OCI-LY1 (cell line): ENCODE results near the gene ZNF507.
A peak's percentile ranks its signal among the peaks of the same experiment; 100 is the strongest.

Experiments used
- H2AFZ ChIP-seq: fragments of 200-600 bp; sonication (generic), shearing (Covaris generic); 2 replicates; pipeline ENCODE4 v1.6.0; 2014; ENCODE audit warnings: antibody characterized with exemption, mild to moderate bottlenecking, low read length
- H3F3A ChIP-seq: fragments of 200-600 bp; sonication (generic), shearing (Covaris generic); 2 replicates; pipeline ENCODE4 v1.6.0; 2014; ENCODE audit warnings: mild to moderate bottlenecking, antibody characterized with exemption, low read length, moderate library complexity; ENCODE audit not compliant: insufficient read depth
- H3K27ac ChIP-seq: fragments of 200-600 bp; sonication (generic); 2 replicates; pipeline ENCODE4 v1.5.1; 2014; ENCODE audit warnings: low read length, mixed run types, mild to moderate bottlenecking, low read depth; ENCODE audit not compliant: poor library complexity, severe bottlenecking
- H3K27me3 ChIP-seq: fragments of 200-600 bp; sonication (generic); 2 replicates; pipeline ENCODE4 v1.6.0; 2014; ENCODE audit warnings: antibody characterized with exemption, mild to moderate bottlenecking, low read length, moderate library complexity; ENCODE audit not compliant: insufficient read depth
- H3K36me3 ChIP-seq: fragments of 200-600 bp; sonication (generic); 2 replicates; pipeline ENCODE4 v1.6.1; 2014; ENCODE audit warnings: mild to moderate bottlenecking, antibody characterized with exemption, low read length, moderate library complexity, mixed read lengths; ENCODE audit not compliant: insufficient read depth
- H3K4me1 ChIP-seq: fragments of 200-600 bp; sonication (generic); 2 replicates; pipeline ENCODE4 v1.5.1; 2014; ENCODE audit warnings: mild to moderate bottlenecking, low read length, moderate library complexity; ENCODE audit not compliant: insufficient read depth, severe bottlenecking
- H3K4me2 ChIP-seq: fragments of 200-600 bp; sonication (generic), shearing (Covaris generic); 2 replicates; pipeline ENCODE4 v1.6.1; 2014; ENCODE audit warnings: low read length
- H3K4me3 ChIP-seq: fragments of 200-600 bp; sonication (generic); 2 replicates; pipeline ENCODE4 v1.5.1; 2014; ENCODE audit warnings: low read length, low read depth, mild to moderate bottlenecking, mixed read lengths; ENCODE audit not compliant: poor library complexity, severe bottlenecking
- H3K79me2 ChIP-seq: fragments of 200-600 bp; shearing (Covaris generic); 2 replicates; pipeline ENCODE4 v1.6.1; 2016; ENCODE audit warnings: mixed run types, low read length, mixed read lengths; ENCODE audit not compliant: insufficient read depth
- H3K9ac ChIP-seq: fragments of 200-600 bp; sonication (generic), shearing (Covaris generic); 2 replicates; pipeline ENCODE4 v1.6.1; 2014; ENCODE audit warnings: mild to moderate bottlenecking, low read length, mixed read lengths
- H3K9me2 ChIP-seq: fragments of 200-600 bp; sonication (generic), shearing (Covaris generic); 2 replicates; pipeline ENCODE4 v1.6.1; 2014; ENCODE audit warnings: low read depth, mild to moderate bottlenecking, low read length, mixed read lengths
- H3K9me3 ChIP-seq: fragments of 200-600 bp; shearing (Covaris generic); 2 replicates; pipeline ENCODE4 v1.6.1; 2014; ENCODE audit warnings: low read length, mixed read lengths
- H4K20me1 ChIP-seq: fragments of 200-600 bp; sonication (generic), shearing (Covaris generic); 2 replicates; pipeline ENCODE4 v1.6.0; 2016; ENCODE audit warnings: mild to moderate bottlenecking, low read length; ENCODE audit not compliant: insufficient read depth
- EZH2 ChIP-seq: fragments of 200-600 bp; sonication (generic), shearing (Covaris generic); IDR thresholded peaks from 2 replicates; pipeline ENCODE4 v1.8.0; 2017; ENCODE audit warnings: borderline replicate concordance, mixed run types, mild to moderate bottlenecking, antibody characterized with exemption, low read length, moderate library complexity, mixed read lengths
- TF ChIP-seq, protein P1 (sequence below): fragments of 200-600 bp; sonication (generic), shearing (Covaris generic); IDR thresholded peaks from 2 replicates; pipeline ENCODE4 v1.5.1; 2017; ENCODE audit warnings: mild to moderate bottlenecking, antibody characterized with exemption, low read length, moderate library complexity, mixed read lengths

Gene ZNF507

DNA sequence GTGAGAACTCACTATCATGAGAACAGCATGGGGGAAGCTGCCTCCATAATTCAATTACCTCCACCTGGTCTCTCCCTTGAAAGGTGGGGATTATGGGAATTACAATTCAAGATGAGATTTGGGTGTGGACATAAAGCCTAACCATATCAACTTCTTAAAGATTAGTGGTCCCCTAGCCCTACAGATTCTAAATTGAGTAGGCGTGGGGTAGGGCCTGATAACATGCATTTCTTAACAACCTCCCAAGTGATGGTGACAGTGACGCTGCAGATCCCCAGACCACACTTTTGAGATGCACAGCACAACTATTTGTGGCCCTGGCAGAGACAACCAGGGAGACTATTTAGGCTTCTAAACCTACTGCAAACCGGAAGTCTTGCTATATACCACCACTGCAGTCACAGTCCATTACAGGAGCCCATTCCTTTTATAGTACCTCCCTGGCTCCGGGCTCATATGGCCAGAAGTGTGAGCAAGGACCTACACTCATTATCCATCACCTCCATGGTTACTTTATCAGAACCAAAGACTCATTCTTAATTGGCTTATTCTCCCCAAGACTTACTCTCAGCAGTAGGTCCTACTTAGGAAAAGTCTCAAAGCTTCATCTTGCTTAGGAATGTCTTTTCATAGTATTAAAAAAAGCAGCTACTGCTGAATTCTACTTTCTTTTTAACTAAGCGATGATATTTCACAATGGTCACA lies 58.0 kb downstream of the ZNF507 start:
- H3K4me2 ChIP-seq = peak overlapping the region; percentile 76
- H3K4me1 ChIP-seq = peaks cover 32% of the 10 kb centered on the region
- H3K9me2 ChIP-seq = no peaks in the 10 kb centered on the region
- peak overlapping the region; percentile 92 for H3K4me3 ChIP-seq
- no peaks in the 10 kb centered on the region; the same call in none of the 2 replicates for H3K79me2 ChIP-seq
- no peaks in the 10 kb centered on the region for H3K9me3 ChIP-seq
- H3K27ac ChIP-seq = peak overlapping the region; percentile 46
- peaks cover 2% of the 10 kb centered on the region; the same call in 1 of the 2 replicates for H3K36me3 ChIP-seq
- TF ChIP-seq, protein P1, sequence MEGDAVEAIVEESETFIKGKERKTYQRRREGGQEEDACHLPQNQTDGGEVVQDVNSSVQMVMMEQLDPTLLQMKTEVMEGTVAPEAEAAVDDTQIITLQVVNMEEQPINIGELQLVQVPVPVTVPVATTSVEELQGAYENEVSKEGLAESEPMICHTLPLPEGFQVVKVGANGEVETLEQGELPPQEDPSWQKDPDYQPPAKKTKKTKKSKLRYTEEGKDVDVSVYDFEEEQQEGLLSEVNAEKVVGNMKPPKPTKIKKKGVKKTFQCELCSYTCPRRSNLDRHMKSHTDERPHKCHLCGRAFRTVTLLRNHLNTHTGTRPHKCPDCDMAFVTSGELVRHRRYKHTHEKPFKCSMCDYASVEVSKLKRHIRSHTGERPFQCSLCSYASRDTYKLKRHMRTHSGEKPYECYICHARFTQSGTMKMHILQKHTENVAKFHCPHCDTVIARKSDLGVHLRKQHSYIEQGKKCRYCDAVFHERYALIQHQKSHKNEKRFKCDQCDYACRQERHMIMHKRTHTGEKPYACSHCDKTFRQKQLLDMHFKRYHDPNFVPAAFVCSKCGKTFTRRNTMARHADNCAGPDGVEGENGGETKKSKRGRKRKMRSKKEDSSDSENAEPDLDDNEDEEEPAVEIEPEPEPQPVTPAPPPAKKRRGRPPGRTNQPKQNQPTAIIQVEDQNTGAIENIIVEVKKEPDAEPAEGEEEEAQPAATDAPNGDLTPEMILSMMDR = no peak
- TF ChIP-seq EZH2 = no peak
- no peak overlapping the region for H2AFZ ChIP-seq
- H3K9ac ChIP-seq = peak overlapping the region; percentile 100
- no peaks in the 10 kb centered on the region for H3F3A ChIP-seq
- no peaks in the 10 kb centered on the region for H3K27me3 ChIP-seq
- no peaks in the 10 kb centered on the region for H4K20me1 ChIP-seq

DNA sequence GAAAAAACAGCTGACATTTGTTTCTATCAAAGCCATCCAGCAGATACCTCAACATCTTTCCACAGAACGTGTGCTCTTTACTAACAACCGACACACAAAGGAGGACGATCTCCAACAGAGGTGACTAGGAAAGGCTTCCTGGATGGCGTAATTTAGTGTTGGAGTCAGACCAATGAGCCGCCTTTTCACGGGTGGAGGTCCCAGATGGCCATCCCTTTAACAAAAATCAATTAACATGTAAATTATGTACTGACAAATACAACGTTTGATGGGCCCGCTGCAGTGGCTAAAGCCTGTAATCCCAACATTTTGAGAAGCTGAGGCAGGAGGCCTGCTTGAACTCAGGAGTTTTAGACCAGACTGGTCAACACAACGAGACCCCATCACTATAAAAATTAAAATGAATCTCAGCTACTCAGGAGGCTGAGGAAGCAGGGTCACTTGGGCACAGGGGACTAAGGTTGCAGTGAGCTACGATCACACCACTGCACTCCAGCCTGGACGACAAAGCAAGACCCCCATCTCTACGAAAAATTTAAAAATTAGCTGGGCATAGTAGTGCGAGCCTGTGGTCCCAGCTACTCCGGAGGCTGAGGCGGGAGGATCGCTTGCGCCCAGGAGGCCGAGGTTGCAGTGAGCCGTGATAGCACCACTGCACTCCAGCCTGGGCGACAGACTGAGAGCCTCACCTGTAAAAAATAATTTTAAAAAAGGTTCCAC lies 59.0 kb downstream of the ZNF507 start:
- peaks cover 12% of the 10 kb centered on the region for H3K36me3 ChIP-seq
- peak overlapping the region; percentile 77 for H3K27ac ChIP-seq
- H3K4me2 ChIP-seq = peak overlapping the region; percentile 76
- no peaks in the 10 kb centered on the region for H3K9me2 ChIP-seq
- H3K4me3 ChIP-seq = peak overlapping the region; percentile 92
- no peaks in the 10 kb centered on the region for H3K9me3 ChIP-seq
- no peaks in the 10 kb centered on the region; the same call in none of the 2 replicates for H3K79me2 ChIP-seq
- no peak for TF ChIP-seq EZH2
- TF ChIP-seq, protein P1 = no peak
- no peak overlapping the region for H2AFZ ChIP-seq
- H3F3A ChIP-seq = no peaks in the 10 kb centered on the region
- peaks cover 32% of the 10 kb centered on the region for H3K4me1 ChIP-seq
- H3K9ac ChIP-seq = peak overlapping the region; percentile 100
- no peaks in the 10 kb centered on the region for H3K27me3 ChIP-seq
- no peaks in the 10 kb centered on the region for H4K20me1 ChIP-seq

DNA sequence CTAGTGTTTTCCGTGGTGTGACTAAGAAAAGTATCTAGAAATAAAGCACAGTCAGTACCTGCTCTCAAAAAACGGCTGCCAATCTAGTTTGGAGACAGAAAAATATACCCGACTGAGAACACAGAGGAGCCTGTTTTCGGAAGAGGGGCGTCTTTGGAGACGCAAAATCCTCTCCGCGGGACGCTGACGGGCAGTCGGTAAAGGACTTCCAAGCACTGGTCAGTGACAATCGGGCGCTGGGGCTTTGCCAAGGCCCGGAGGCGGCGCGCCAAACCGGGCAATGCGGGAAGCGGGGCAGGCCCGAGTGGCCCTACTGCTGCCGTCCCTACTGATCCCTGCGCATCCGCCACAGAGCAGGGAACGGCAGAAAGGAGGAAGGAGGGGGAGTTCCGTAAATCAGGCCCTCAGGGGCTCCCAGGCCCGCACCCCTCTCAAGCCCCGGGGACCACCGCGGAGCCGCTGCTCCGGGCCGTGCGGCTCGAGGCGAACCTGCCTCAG lies 59.6 kb downstream of the ZNF507 start:
- no peaks in the 10 kb centered on the region for H4K20me1 ChIP-seq
- H3K27ac ChIP-seq = peak overlapping the region; percentile 77
- peak overlapping the region; percentile 100 for H3K9ac ChIP-seq
- TF ChIP-seq EZH2 = no peak
- TF ChIP-seq, protein P1 = no peak
- peaks cover 18% of the 10 kb centered on the region for H3K36me3 ChIP-seq
- no peaks in the 10 kb centered on the region for H3K27me3 ChIP-seq
- no peaks in the 10 kb centered on the region for H3F3A ChIP-seq
- peak overlapping the region; percentile 92 for H3K4me3 ChIP-seq
- no peak overlapping the region for H2AFZ ChIP-seq
- H3K79me2 ChIP-seq = no peaks in the 10 kb centered on the region; the same call in none of the 2 replicates
- H3K9me3 ChIP-seq = no peaks in the 10 kb centered on the region
- peak overlapping the region; percentile 76 for H3K4me2 ChIP-seq
- H3K4me1 ChIP-seq = peaks cover 32% of the 10 kb centered on the region
- H3K9me2 ChIP-seq = no peaks in the 10 kb centered on the region
